ENCODE measurements around the gene CLINT1. TPM values are rescaled to one million over a fixed set of nuclear protein-coding genes. Genes with fewer than 3 reads are reported as not detected.

CLINT1 gene
- total and polyA plus RNA-seq, 2 of the 13 experiments (the other 11 are each of a cell fraction or from before 2014, with no cell fraction given) = 64.0 to 104 TPM

DNA sequence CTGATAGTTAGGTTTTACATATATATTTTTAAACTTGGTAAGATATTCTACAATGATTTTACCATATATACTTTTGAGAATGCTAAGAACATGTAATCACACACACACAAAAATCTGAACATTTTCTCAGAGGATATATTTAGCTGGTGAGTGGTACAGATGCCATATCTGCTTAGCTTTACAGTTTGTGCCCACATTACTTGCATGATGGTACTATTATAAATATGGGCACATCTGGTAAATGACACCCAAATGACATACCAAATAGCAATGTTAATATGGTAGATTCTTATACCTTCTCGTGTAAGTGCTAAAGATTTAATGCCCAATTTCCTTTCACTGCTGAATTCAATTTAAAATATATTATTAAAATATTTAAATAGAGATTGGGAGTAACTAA lies 58.8 kb downstream of the CLINT1 start:
- no peak overlapping the region for H3K9ac ChIP-seq (ENCODE audit: insufficient read depth, low read depth, low read length)
- BruUV-seq (replicated peaks) = no TSS peak
- H3K9me3 ChIP-seq (ENCODE audit: low read length) = no peaks in the 10 kb centered on the region
- H3K4me3 ChIP-seq (replicated peaks in 1 of 3; ENCODE audit: insufficient read depth in 1 of 3, low read depth in 2 of 3, low read length in 3 of 3) = no peak overlapping the region
- no peaks in the 10 kb centered on the region for H3K4me1 ChIP-seq (ENCODE audit: insufficient read depth, low read length)
- ChIA-PET POLR2A (no interaction called here), CTCF (ENCODE audit: low intra/inter-chr PET ratio, low total read pairs) (no interaction called here)
- DNase-seq (ENCODE audit: low spot score) (no peak), ATAC-seq (no peak), FAIRE-seq (no peak)
- H3K36me3 ChIP-seq (replicated peaks in 1 of 2; ENCODE audit: control insufficient read depth in 1 of 2, insufficient read depth in 2 of 2, low read length in 2 of 2) = peaks cover 4 to 35% of the 10 kb centered on the region in 2 experiments
- H3K27ac ChIP-seq (ENCODE audit: extremely low read length, insufficient read depth, low read length) = no peak overlapping the region
- WGBS (ENCODE audit: low lambda C conversion rate) = 93% methylated on average over 1 of the region's 1 CpG
- no peak overlapping the region for H2AFZ ChIP-seq (ENCODE audit: low read length)
- no peaks in the 10 kb centered on the region for H4K20me1 ChIP-seq (ENCODE audit: insufficient read depth, low read length)
- TF ChIP-seq ESRRA (CRISPR knock-in tag; IDR thresholded peaks at IDR 0.05; ENCODE audit: low read depth) = no peak
- TF ChIP-seq ZNF136 (CRISPR knock-in tag; IDR thresholded peaks at IDR 0.05; ENCODE audit: low read depth) = no peak
- TF ChIP-seq, protein P1, sequence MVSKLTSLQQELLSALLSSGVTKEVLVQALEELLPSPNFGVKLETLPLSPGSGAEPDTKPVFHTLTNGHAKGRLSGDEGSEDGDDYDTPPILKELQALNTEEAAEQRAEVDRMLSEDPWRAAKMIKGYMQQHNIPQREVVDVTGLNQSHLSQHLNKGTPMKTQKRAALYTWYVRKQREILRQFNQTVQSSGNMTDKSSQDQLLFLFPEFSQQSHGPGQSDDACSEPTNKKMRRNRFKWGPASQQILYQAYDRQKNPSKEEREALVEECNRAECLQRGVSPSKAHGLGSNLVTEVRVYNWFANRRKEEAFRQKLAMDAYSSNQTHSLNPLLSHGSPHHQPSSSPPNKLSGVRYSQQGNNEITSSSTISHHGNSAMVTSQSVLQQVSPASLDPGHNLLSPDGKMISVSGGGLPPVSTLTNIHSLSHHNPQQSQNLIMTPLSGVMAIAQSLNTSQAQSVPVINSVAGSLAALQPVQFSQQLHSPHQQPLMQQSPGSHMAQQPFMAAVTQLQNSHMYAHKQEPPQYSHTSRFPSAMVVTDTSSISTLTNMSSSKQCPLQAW (CRISPR knock-in tag; IDR thresholded peaks at IDR 0.05) = no peak
- no peak for TF ChIP-seq RBM22 (optimal IDR thresholded peaks at IDR 0.05; ENCODE audit: low read length)
- TF ChIP-seq TGIF2 (CRISPR knock-in tag; IDR thresholded peaks at IDR 0.05) = no peak
- TF ChIP-seq HCFC1 (IDR thresholded peaks at IDR 0.05; ENCODE audit: low read depth, low read length) = no peak
- TF ChIP-seq, protein P2, sequence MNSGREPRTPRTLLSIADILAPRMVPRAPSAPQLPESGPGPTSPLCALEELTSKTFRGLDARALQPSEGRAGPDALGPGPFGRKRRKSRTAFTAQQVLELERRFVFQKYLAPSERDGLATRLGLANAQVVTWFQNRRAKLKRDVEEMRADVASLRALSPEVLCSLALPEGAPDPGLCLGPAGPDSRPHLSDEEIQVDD (CRISPR knock-in tag; IDR thresholded peaks at IDR 0.05; ENCODE audit: borderline replicate concordance) = no peak
- TF ChIP-seq, protein P3, sequence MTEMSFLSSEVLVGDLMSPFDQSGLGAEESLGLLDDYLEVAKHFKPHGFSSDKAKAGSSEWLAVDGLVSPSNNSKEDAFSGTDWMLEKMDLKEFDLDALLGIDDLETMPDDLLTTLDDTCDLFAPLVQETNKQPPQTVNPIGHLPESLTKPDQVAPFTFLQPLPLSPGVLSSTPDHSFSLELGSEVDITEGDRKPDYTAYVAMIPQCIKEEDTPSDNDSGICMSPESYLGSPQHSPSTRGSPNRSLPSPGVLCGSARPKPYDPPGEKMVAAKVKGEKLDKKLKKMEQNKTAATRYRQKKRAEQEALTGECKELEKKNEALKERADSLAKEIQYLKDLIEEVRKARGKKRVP (CRISPR knock-in tag; IDR thresholded peaks at IDR 0.05) = no peak
- TF ChIP-seq, protein P4, sequence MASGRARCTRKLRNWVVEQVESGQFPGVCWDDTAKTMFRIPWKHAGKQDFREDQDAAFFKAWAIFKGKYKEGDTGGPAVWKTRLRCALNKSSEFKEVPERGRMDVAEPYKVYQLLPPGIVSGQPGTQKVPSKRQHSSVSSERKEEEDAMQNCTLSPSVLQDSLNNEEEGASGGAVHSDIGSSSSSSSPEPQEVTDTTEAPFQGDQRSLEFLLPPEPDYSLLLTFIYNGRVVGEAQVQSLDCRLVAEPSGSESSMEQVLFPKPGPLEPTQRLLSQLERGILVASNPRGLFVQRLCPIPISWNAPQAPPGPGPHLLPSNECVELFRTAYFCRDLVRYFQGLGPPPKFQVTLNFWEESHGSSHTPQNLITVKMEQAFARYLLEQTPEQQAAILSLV (CRISPR knock-in tag; IDR thresholded peaks at IDR 0.05; ENCODE audit: borderline replicate concordance) = no peak
- TF ChIP-seq ZNF703 (CRISPR knock-in tag; IDR thresholded peaks at IDR 0.05; ENCODE audit: borderline replicate concordance) = no peak
- TF ChIP-seq PAF1 (CRISPR knock-in tag; IDR thresholded peaks at IDR 0.05) = no peak
- no peak for TF ChIP-seq CBFB (CRISPR knock-in tag; IDR thresholded peaks at IDR 0.05)
- no peak for TF ChIP-seq ZNF24 (IDR thresholded peaks at IDR 0.05)
- no peaks in the 10 kb centered on the region for H3K79me2 ChIP-seq (ENCODE audit: insufficient read depth, low read length)
- in situ Hi-C loops (cut with HindIII; ENCODE audit: extremely low pct_ligation_motif_present, low pct_unique_long_range_greater_than_20kb) (no loop called here), intact Hi-C loops (cut with micrococcal nuclease; ENCODE audit: unreplicated experiment) (no loop called here)
- no peak overlapping the region for H3K4me2 ChIP-seq (ENCODE audit: low read depth, low read length)
- no peaks in the 10 kb centered on the region for H3K27me3 ChIP-seq (ENCODE audit: control insufficient read depth in 1 of 2, insufficient read depth in 2 of 2, low read length in 2 of 2)

Measured in HepG2 (cell line).